ENCODE results near the gene MRM2.

The MRM2 gene

GRCh38 chr7:2228921-2229320 is 13.1 kb downstream of the MRM2 start:
- peaks cover 59% of the 10 kb centered on the region in 2 experiments for H3K36me3 ChIP-seq (ENCODE audit: control insufficient read depth in 1 of 2, insufficient read depth in 2 of 2, low read length in 2 of 2)
- H4K8ac ChIP-seq (ENCODE audit: low read depth, low read length): no peak overlapping the region
- H3K27me3 ChIP-seq (ENCODE audit: insufficient read depth, low read length): no peaks in the 10 kb centered on the region
- peaks cover 6% of the 10 kb centered on the region for H3K79me2 ChIP-seq (ENCODE audit: control insufficient read depth, insufficient read depth, low read length, poor library complexity)
- H4K12ac ChIP-seq (ENCODE audit: low read depth, low read length): no peak overlapping the region
- no peak overlapping the region for H3K14ac ChIP-seq (ENCODE audit: low read length)
- no peak overlapping the region for H4K91ac ChIP-seq (ENCODE audit: low read depth, low read length)
- no peak for DNase-seq
- H3K4me3 ChIP-seq (ENCODE audit: low read depth, low read length): no peak overlapping the region
- peak overlapping the region; percentile 32 for H3K4ac ChIP-seq (ENCODE audit: low read depth, low read length)
- no peak overlapping the region for H2AK5ac ChIP-seq (ENCODE audit: low read length)
- H2AFZ ChIP-seq (ENCODE audit: insufficient read depth, low read length, poor library complexity): no peak overlapping the region
- no CpG with 5 or more reads among the region's 8 CpGs for WGBS (ENCODE audit: extremely low coverage, insufficient coverage, insufficient read length)
- no peak overlapping the region for H3K27ac ChIP-seq (ENCODE audit: low read depth, low read length)
- H3K4me2 ChIP-seq (ENCODE audit: low read length): no peak overlapping the region
- H3K79me1 ChIP-seq (ENCODE audit: low read length): peaks cover 10% of the 10 kb centered on the region
- no peak overlapping the region for H2BK12ac ChIP-seq (ENCODE audit: low read length)
- no peak overlapping the region for H2BK120ac ChIP-seq (ENCODE audit: insufficient read depth, low read length, poor library complexity)
- peak overlapping the region; percentile 49 for H3K18ac ChIP-seq (ENCODE audit: low read length)
- H2BK5ac ChIP-seq (ENCODE audit: low read depth, low read length, poor library complexity): no peak overlapping the region
- no peak overlapping the region for H3K9ac ChIP-seq (ENCODE audit: low read length)
- peaks cover 1% of the 10 kb centered on the region for H3K9me3 ChIP-seq (ENCODE audit: insufficient read depth, low read depth, low read length)
- H3K4me1 ChIP-seq (ENCODE audit: control insufficient read depth in 1 of 2, insufficient read depth in 2 of 2, low read length in 2 of 2): peaks cover 0 to 6% of the 10 kb centered on the region in 2 experiments
- H3K23ac ChIP-seq (ENCODE audit: low read length): no peak overlapping the region

GRCh38 chr7:2227699-2228098 is 14.3 kb downstream of the MRM2 start:
- no peak for DNase-seq
- H3K27me3 ChIP-seq (ENCODE audit: insufficient read depth, low read length): no peaks in the 10 kb centered on the region
- no peak overlapping the region for H3K4me3 ChIP-seq (ENCODE audit: low read depth, low read length)
- no peak overlapping the region for H2BK12ac ChIP-seq (ENCODE audit: low read length)
- no peak overlapping the region for H2BK120ac ChIP-seq (ENCODE audit: insufficient read depth, low read length, poor library complexity)
- no peak overlapping the region for H3K4ac ChIP-seq (ENCODE audit: low read depth, low read length)
- H3K79me2 ChIP-seq (ENCODE audit: control insufficient read depth, insufficient read depth, low read length, poor library complexity): peaks cover 4% of the 10 kb centered on the region
- H3K14ac ChIP-seq (ENCODE audit: low read length): no peak overlapping the region
- H4K12ac ChIP-seq (ENCODE audit: low read depth, low read length): no peak overlapping the region
- no peak overlapping the region for H3K9ac ChIP-seq (ENCODE audit: low read length)
- H4K91ac ChIP-seq (ENCODE audit: low read depth, low read length): no peak overlapping the region
- H4K8ac ChIP-seq (ENCODE audit: low read depth, low read length): no peak overlapping the region
- H3K9me3 ChIP-seq (ENCODE audit: insufficient read depth, low read depth, low read length): peaks cover 1% of the 10 kb centered on the region
- H3K79me1 ChIP-seq (ENCODE audit: low read length): peaks cover 4% of the 10 kb centered on the region
- peaks cover 0 to 4% of the 10 kb centered on the region in 2 experiments for H3K4me1 ChIP-seq (ENCODE audit: control insufficient read depth in 1 of 2, insufficient read depth in 2 of 2, low read length in 2 of 2)
- H3K23ac ChIP-seq (ENCODE audit: low read length): no peak overlapping the region
- H3K36me3 ChIP-seq (ENCODE audit: control insufficient read depth in 1 of 2, insufficient read depth in 2 of 2, low read length in 2 of 2): peaks cover 71 to 72% of the 10 kb centered on the region in 2 experiments
- no peak overlapping the region for H2AFZ ChIP-seq (ENCODE audit: insufficient read depth, low read length, poor library complexity)
- H3K4me2 ChIP-seq (ENCODE audit: low read length): no peak overlapping the region
- no peak overlapping the region for H2BK5ac ChIP-seq (ENCODE audit: low read depth, low read length, poor library complexity)
- WGBS (ENCODE audit: extremely low coverage, insufficient coverage, insufficient read length): no CpG with 5 or more reads among the region's 15 CpGs
- H3K18ac ChIP-seq (ENCODE audit: low read length): no peak overlapping the region
- H2AK5ac ChIP-seq (ENCODE audit: low read length): no peak overlapping the region
- no peak overlapping the region for H3K27ac ChIP-seq (ENCODE audit: low read depth, low read length)

- no peak overlapping the region for H3K14ac ChIP-seq (ENCODE audit: low read length)
- peaks cover 85 to 86% of the 10 kb centered on the region in 2 experiments for H3K36me3 ChIP-seq (ENCODE audit: control insufficient read depth in 1 of 2, insufficient read depth in 2 of 2, low read length in 2 of 2)
- H2BK12ac ChIP-seq (ENCODE audit: low read length): no peak overlapping the region
- H3K4me3 ChIP-seq (ENCODE audit: low read depth, low read length): no peak overlapping the region
- no peaks in the 10 kb centered on the region for H3K79me1 ChIP-seq (ENCODE audit: low read length)
- H3K18ac ChIP-seq (ENCODE audit: low read length): no peak overlapping the region
- H2BK5ac ChIP-seq (ENCODE audit: low read depth, low read length, poor library complexity): no peak overlapping the region
- no CpG with 5 or more reads among the region's 13 CpGs for WGBS (ENCODE audit: extremely low coverage, insufficient coverage, insufficient read length)
- H3K27me3 ChIP-seq (ENCODE audit: insufficient read depth, low read length): no peaks in the 10 kb centered on the region
- no peak overlapping the region for H2AK5ac ChIP-seq (ENCODE audit: low read length)
- H3K9me3 ChIP-seq (ENCODE audit: insufficient read depth, low read depth, low read length): peaks cover 1% of the 10 kb centered on the region
- no peak for DNase-seq
- H3K79me2 ChIP-seq (ENCODE audit: control insufficient read depth, insufficient read depth, low read length, poor library complexity): no peaks in the 10 kb centered on the region
- no peak overlapping the region for H4K91ac ChIP-seq (ENCODE audit: low read depth, low read length)
- H3K9ac ChIP-seq (ENCODE audit: low read length): no peak overlapping the region
- no peak overlapping the region for H3K23ac ChIP-seq (ENCODE audit: low read length)
- no peak overlapping the region for H2BK120ac ChIP-seq (ENCODE audit: insufficient read depth, low read length, poor library complexity)
- H3K4me2 ChIP-seq (ENCODE audit: low read length): no peak overlapping the region
- H3K4me1 ChIP-seq (ENCODE audit: control insufficient read depth in 1 of 2, insufficient read depth in 2 of 2, low read length in 2 of 2): no peaks in the 10 kb centered on the region
- no peak overlapping the region for H4K8ac ChIP-seq (ENCODE audit: low read depth, low read length)
- H2AFZ ChIP-seq (ENCODE audit: insufficient read depth, low read length, poor library complexity): no peak overlapping the region
- no peak overlapping the region for H4K12ac ChIP-seq (ENCODE audit: low read depth, low read length)
- no peak overlapping the region for H3K27ac ChIP-seq (ENCODE audit: low read depth, low read length)
- no peak overlapping the region for H3K4ac ChIP-seq (ENCODE audit: low read depth, low read length)
Observed at GRCh38 chr7:2225830-2226229, 16.2 kb downstream of the MRM2 start.

GRCh38 chr7:2225336-2225735 is 16.7 kb downstream of the MRM2 start:
- DNase-seq: no peak
- Histone ChIP-seq H4K91ac (ENCODE audit: low read depth, low read length) (no peak overlapping the region), H2BK5ac (ENCODE audit: low read depth, low read length, poor library complexity) (no peak overlapping the region), H2BK120ac (ENCODE audit: insufficient read depth, low read length, poor library complexity) (no peak overlapping the region), H3K4me3 (ENCODE audit: low read depth, low read length) (no peak overlapping the region), H3K9ac (ENCODE audit: low read length) (no peak overlapping the region), H4K8ac (ENCODE audit: low read depth, low read length) (no peak overlapping the region), H3K27ac (ENCODE audit: low read depth, low read length) (no peak overlapping the region), H3K18ac (ENCODE audit: low read length) (no peak overlapping the region), H3K27me3 (ENCODE audit: insufficient read depth, low read length) (no peaks in the 10 kb centered on the region), H4K12ac (ENCODE audit: low read depth, low read length) (no peak overlapping the region), H3K14ac (ENCODE audit: low read length) (no peak overlapping the region), H3K79me2 (ENCODE audit: control insufficient read depth, insufficient read depth, low read length, poor library complexity) (no peaks in the 10 kb centered on the region), H2BK12ac (ENCODE audit: low read length) (no peak overlapping the region), H3K4me1 (ENCODE audit: control insufficient read depth in 1 of 2, insufficient read depth in 2 of 2, low read length in 2 of 2) (no peaks in the 10 kb centered on the region), H3K79me1 (ENCODE audit: low read length) (no peaks in the 10 kb centered on the region), H3K23ac (ENCODE audit: low read length) (no peak overlapping the region), H3K36me3 (ENCODE audit: control insufficient read depth in 1 of 2, insufficient read depth in 2 of 2, low read length in 2 of 2) (peaks cover 86 to 87% of the 10 kb centered on the region in 2 experiments), H3K4me2 (ENCODE audit: low read length) (no peak overlapping the region), H2AK5ac (ENCODE audit: low read length) (no peak overlapping the region), H3K4ac (ENCODE audit: low read depth, low read length) (no peak overlapping the region), H3K9me3 (ENCODE audit: insufficient read depth, low read depth, low read length) (peaks cover 1% of the 10 kb centered on the region), H2AFZ (ENCODE audit: insufficient read depth, low read length, poor library complexity) (no peak overlapping the region)
- no CpG with 5 or more reads among the region's 14 CpGs for WGBS (ENCODE audit: extremely low coverage, insufficient coverage, insufficient read length)
